ENCODE results near the gene ITGA6.
"Not testable (repeated sequence)": the region's sequence is repeated elsewhere in the genome, so short reads cannot be mapped to it uniquely, and the experiment has no call there.

The ITGA6 gene

GRCh38 chr2:172512810-172513523 is 85.6 kb downstream of the ITGA6 start:
- H3K36me3 ChIP-seq (ENCODE audit: control insufficient read depth, low read depth, low read length) = peaks cover 7% of the 10 kb centered on the region
- no peak overlapping the region for H3K27ac ChIP-seq (ENCODE audit: low read length)
- H3K4me1 ChIP-seq (ENCODE audit: control insufficient read depth, low read depth, low read length) = peaks cover 8% of the 10 kb centered on the region

GRCh38 chr2:172513524-172513900 is 86.1 kb downstream of the ITGA6 start:
- H3K36me3 ChIP-seq (ENCODE audit: control insufficient read depth, low read depth, low read length) = peaks cover 4% of the 10 kb centered on the region
- no peak overlapping the region for H3K4me3 ChIP-seq (ENCODE audit: low read length)
- H3K4me1 ChIP-seq (ENCODE audit: control insufficient read depth, low read depth, low read length) = peaks cover 8% of the 10 kb centered on the region
- H3K27me3 ChIP-seq (ENCODE audit: control insufficient read depth, insufficient read depth, low read length) = peaks cover 8% of the 10 kb centered on the region
- no peak overlapping the region for H3K27ac ChIP-seq (ENCODE audit: low read length)
- no peak overlapping the region for H3K9ac ChIP-seq (ENCODE audit: low read length)
- H3K9me3 ChIP-seq (ENCODE audit: control insufficient read depth, low read depth, low read length) = peaks cover 19% of the 10 kb centered on the region

More at GRCh38 chr2:172512810-172513523, 85.6 kb downstream of the ITGA6 start:
- peaks cover 19% of the 10 kb centered on the region for H3K9me3 ChIP-seq (ENCODE audit: control insufficient read depth, low read depth, low read length)
- no peak overlapping the region for H3K4me3 ChIP-seq (ENCODE audit: low read length)
- no peak overlapping the region for H3K9ac ChIP-seq (ENCODE audit: low read length)
- H3K27me3 ChIP-seq (ENCODE audit: control insufficient read depth, insufficient read depth, low read length) = peaks cover 2% of the 10 kb centered on the region

GRCh38 chr2:172513935-172514586 is 86.7 kb downstream of the ITGA6 start:
- H3K9me3 ChIP-seq (ENCODE audit: control insufficient read depth, low read depth, low read length) = peaks cover 19% of the 10 kb centered on the region
- no peak overlapping the region for H3K9ac ChIP-seq (ENCODE audit: low read length)
- H3K4me3 ChIP-seq (ENCODE audit: low read length) = no peak overlapping the region
- H3K36me3 ChIP-seq (ENCODE audit: control insufficient read depth, low read depth, low read length) = peaks cover 4% of the 10 kb centered on the region
- H3K27ac ChIP-seq (ENCODE audit: low read length) = no peak overlapping the region
- H3K4me1 ChIP-seq (ENCODE audit: control insufficient read depth, low read depth, low read length) = peaks cover 8% of the 10 kb centered on the region
- H3K27me3 ChIP-seq (ENCODE audit: control insufficient read depth, insufficient read depth, low read length) = peaks cover 10% of the 10 kb centered on the region

- H3K36me3 ChIP-seq (ENCODE audit: control insufficient read depth, low read depth, low read length) = peaks cover 4% of the 10 kb centered on the region
- H3K4me1 ChIP-seq (ENCODE audit: control insufficient read depth, low read depth, low read length) = peaks cover 8% of the 10 kb centered on the region
- no peak overlapping the region for H3K9ac ChIP-seq (ENCODE audit: low read length)
- no peak overlapping the region for H3K27ac ChIP-seq (ENCODE audit: low read length)
- H3K4me3 ChIP-seq (ENCODE audit: low read length) = no peak overlapping the region
- H3K27me3 ChIP-seq (ENCODE audit: control insufficient read depth, insufficient read depth, low read length) = peaks cover 25% of the 10 kb centered on the region
- peaks cover 14% of the 10 kb centered on the region for H3K9me3 ChIP-seq (ENCODE audit: control insufficient read depth, low read depth, low read length)
Observed at GRCh38 chr2:172516299-172516698, 88.9 kb downstream of the ITGA6 start.

- Histone ChIP-seq H3K27ac (ENCODE audit: low read length) (no peak overlapping the region), H3K36me3 (ENCODE audit: control insufficient read depth, low read depth, low read length) (no peaks in the 10 kb centered on the region), H3K9me3 (ENCODE audit: control insufficient read depth, low read depth, low read length) (no peaks in the 10 kb centered on the region), H3K9ac (ENCODE audit: low read length) (no peak overlapping the region), H3K4me3 (ENCODE audit: low read length) (no peak overlapping the region), H3K4me1 (ENCODE audit: control insufficient read depth, low read depth, low read length) (peaks cover 8% of the 10 kb centered on the region), H3K27me3 (ENCODE audit: control insufficient read depth, insufficient read depth, low read length) (peaks cover 25% of the 10 kb centered on the region)
Observed at GRCh38 chr2:172518995-172519394, 91.6 kb downstream of the ITGA6 start.

- no peaks in the 10 kb centered on the region for H3K36me3 ChIP-seq (ENCODE audit: control insufficient read depth, low read depth, low read length)
- no peaks in the 10 kb centered on the region for H3K4me1 ChIP-seq (ENCODE audit: control insufficient read depth, low read depth, low read length)
- H3K9me3 ChIP-seq (ENCODE audit: control insufficient read depth, low read depth, low read length) = peaks cover 11% of the 10 kb centered on the region
- H3K27ac ChIP-seq (ENCODE audit: low read length) = no peak overlapping the region
- H3K4me3 ChIP-seq (ENCODE audit: low read length) = no peak overlapping the region
- H3K27me3 ChIP-seq (ENCODE audit: control insufficient read depth, insufficient read depth, low read length) = peaks cover 1% of the 10 kb centered on the region
- H3K9ac ChIP-seq (ENCODE audit: low read length) = no peak overlapping the region
Observed at GRCh38 chr2:172525601-172526000, 98.2 kb downstream of the ITGA6 start.

- H3K9ac ChIP-seq (ENCODE audit: low read length) = no peak overlapping the region
Observed at GRCh38 chr2:172531309-172531708, 103.9 kb downstream of the ITGA6 start.

GRCh38 chr2:172532461-172532860 is 105.1 kb downstream of the ITGA6 start:
- H3K9me3 ChIP-seq (ENCODE audit: control insufficient read depth, low read depth, low read length); H3K36me3 ChIP-seq (ENCODE audit: control insufficient read depth, low read depth, low read length); H3K27me3 ChIP-seq (ENCODE audit: control insufficient read depth, insufficient read depth, low read length); H3K27ac ChIP-seq (ENCODE audit: low read length); H3K9ac ChIP-seq (ENCODE audit: low read length); H3K4me3 ChIP-seq (ENCODE audit: low read length): not testable (repeated sequence)
- H3K4me1 ChIP-seq (ENCODE audit: control insufficient read depth, low read depth, low read length) = peaks cover 33% of the 10 kb centered on the region

More at GRCh38 chr2:172531309-172531708, 103.9 kb downstream of the ITGA6 start:
- peaks cover 9% of the 10 kb centered on the region for H3K9me3 ChIP-seq (ENCODE audit: control insufficient read depth, low read depth, low read length)
- H3K4me1 ChIP-seq (ENCODE audit: control insufficient read depth, low read depth, low read length) = peaks cover 33% of the 10 kb centered on the region
- no peaks in the 10 kb centered on the region for H3K36me3 ChIP-seq (ENCODE audit: control insufficient read depth, low read depth, low read length)
- no peak overlapping the region for H3K27ac ChIP-seq (ENCODE audit: low read length)
- no peak overlapping the region for H3K4me3 ChIP-seq (ENCODE audit: low read length)
- H3K27me3 ChIP-seq (ENCODE audit: control insufficient read depth, insufficient read depth, low read length) = no peaks in the 10 kb centered on the region

- Histone ChIP-seq H3K36me3 (ENCODE audit: control insufficient read depth, low read depth, low read length) (no peaks in the 10 kb centered on the region), H3K4me3 (ENCODE audit: low read length) (no peak overlapping the region), H3K9ac (ENCODE audit: low read length) (no peak overlapping the region)
Observed at GRCh38 chr2:172533687-172534086, 106.3 kb downstream of the ITGA6 start.

GRCh38 chr2:172535119-172535518 is 107.7 kb downstream of the ITGA6 start:
- H3K9ac ChIP-seq (ENCODE audit: low read length) = peak overlapping the region; percentile 12
- H3K4me3 ChIP-seq (ENCODE audit: low read length) = peak overlapping the region; percentile 12

More at GRCh38 chr2:172533687-172534086, 106.3 kb downstream of the ITGA6 start:
- Histone ChIP-seq H3K27ac (ENCODE audit: low read length) (peak overlapping the region; percentile 4), H3K9me3 (ENCODE audit: control insufficient read depth, low read depth, low read length) (peaks cover 2% of the 10 kb centered on the region), H3K4me1 (ENCODE audit: control insufficient read depth, low read depth, low read length) (peaks cover 33% of the 10 kb centered on the region), H3K27me3 (ENCODE audit: control insufficient read depth, insufficient read depth, low read length) (no peaks in the 10 kb centered on the region)

GRCh38 chr2:172537851-172538250 is 110.5 kb downstream of the ITGA6 start:
- Histone ChIP-seq H3K4me1 (ENCODE audit: control insufficient read depth, low read depth, low read length) (peaks cover 29% of the 10 kb centered on the region), H3K9me3 (ENCODE audit: control insufficient read depth, low read depth, low read length) (peaks cover 15% of the 10 kb centered on the region)
- H3K27me3 ChIP-seq (ENCODE audit: control insufficient read depth, insufficient read depth, low read length); H3K36me3 ChIP-seq (ENCODE audit: control insufficient read depth, low read depth, low read length); H3K27ac ChIP-seq (ENCODE audit: low read length); H3K4me3 ChIP-seq (ENCODE audit: low read length); H3K9ac ChIP-seq (ENCODE audit: low read length): not testable (repeated sequence)

More at GRCh38 chr2:172535119-172535518, 107.7 kb downstream of the ITGA6 start:
- Histone ChIP-seq H3K27me3 (ENCODE audit: control insufficient read depth, insufficient read depth, low read length) (no peaks in the 10 kb centered on the region), H3K9me3 (ENCODE audit: control insufficient read depth, low read depth, low read length) (peaks cover 10% of the 10 kb centered on the region), H3K27ac (ENCODE audit: low read length) (peak overlapping the region; percentile 64), H3K4me1 (ENCODE audit: control insufficient read depth, low read depth, low read length) (peaks cover 33% of the 10 kb centered on the region), H3K36me3 (ENCODE audit: control insufficient read depth, low read depth, low read length) (no peaks in the 10 kb centered on the region)

- no peaks in the 10 kb centered on the region for H3K27me3 ChIP-seq (ENCODE audit: control insufficient read depth, insufficient read depth, low read length)
Observed at GRCh38 chr2:172539767-172540166, 112.4 kb downstream of the ITGA6 start.

More at GRCh38 chr2:172539767-172540166, 112.4 kb downstream of the ITGA6 start:
- peaks cover 13% of the 10 kb centered on the region for H3K4me1 ChIP-seq (ENCODE audit: control insufficient read depth, low read depth, low read length)
- no peak overlapping the region for H3K4me3 ChIP-seq (ENCODE audit: low read length)
- H3K36me3 ChIP-seq (ENCODE audit: control insufficient read depth, low read depth, low read length) = no peaks in the 10 kb centered on the region
- no peak overlapping the region for H3K27ac ChIP-seq (ENCODE audit: low read length)
- H3K9me3 ChIP-seq (ENCODE audit: control insufficient read depth, low read depth, low read length) = peaks cover 15% of the 10 kb centered on the region
- H3K9ac ChIP-seq (ENCODE audit: low read length) = no peak overlapping the region
